ENCODE data around the gene PRM3. TPM values are rescaled to one million over a fixed set of nuclear protein-coding genes. Genes with fewer than 3 reads are reported as not detected.

PRM3 gene
- total and polyA plus RNA-seq, 8 donors = not detected

GRCh38 chr16:11250091-11250785 lies 23.2 kb downstream of the PRM3 start:
- no peak for TF ChIP-seq CTCF (IDR thresholded peaks at IDR 0.05)
- Histone ChIP-seq H3K4me3 (no peak overlapping the region), H3K36me3 (no peaks in the 10 kb centered on the region), H3K9me3 (no peaks in the 10 kb centered on the region), H3K27ac (no peak overlapping the region), H3K4me1 (no peaks in the 10 kb centered on the region), H3K27me3 (no peaks in the 10 kb centered on the region)
- 67 to 74% methylated on average over 16 of the region's 16 CpGs for WGBS, 2 donors
- DNase-seq = no peak
- no peak for ATAC-seq
- FAIRE-seq = no peak
- intact Hi-C loops (cut with DNase I) = loop anchor here in 1 of 3 donors (5.0 kb wide), 1 partner anchor 283 kb away; no protein-coding TSS in a partner anchor

- Histone ChIP-seq H3K27me3 (no peaks in the 10 kb centered on the region), H3K36me3 (no peaks in the 10 kb centered on the region), H3K27ac (no peak overlapping the region), H3K9me3 (no peaks in the 10 kb centered on the region), H3K4me3 (no peak overlapping the region), H3K4me1 (no peaks in the 10 kb centered on the region)
- intact Hi-C loops (cut with DNase I) = loop anchor here in 1 of 3 donors (5.0 kb wide), 1 partner anchor 282 kb away; no protein-coding TSS in a partner anchor
- ATAC-seq = no peak
- TF ChIP-seq CTCF (IDR thresholded peaks at IDR 0.05) = no peak
- FAIRE-seq = no peak
- DNase-seq = no peak
- 84 to 88% methylated on average over 63 of the region's 63 CpGs for WGBS, 2 donors
Measured at GRCh38 chr16:11249233-11250061, 24.0 kb downstream of the PRM3 start.

- WGBS, 2 donors = 79 to 86% methylated on average over 8 of the region's 8 CpGs
- DNase-seq (no peak), ATAC-seq (no peak), FAIRE-seq (no peak)
- H3K4me1 ChIP-seq = no peaks in the 10 kb centered on the region
- H3K9me3 ChIP-seq = no peaks in the 10 kb centered on the region
- intact Hi-C loops (cut with DNase I) = no loop called here
- H3K27ac ChIP-seq = no peak overlapping the region
- no peaks in the 10 kb centered on the region for H3K27me3 ChIP-seq
- no peak overlapping the region for H3K4me3 ChIP-seq
- H3K36me3 ChIP-seq = no peaks in the 10 kb centered on the region
- TF ChIP-seq CTCF (IDR thresholded peaks at IDR 0.05) = no peak
Measured at GRCh38 chr16:11248133-11248532, 25.3 kb downstream of the PRM3 start.

GRCh38 chr16:11245988-11246387 lies 27.4 kb downstream of the PRM3 start:
- no peak for TF ChIP-seq CTCF (IDR thresholded peaks at IDR 0.05)
- no peak overlapping the region for H3K27ac ChIP-seq
- ATAC-seq (peak in 1 of 4 donors; percentile 39), FAIRE-seq (no peak), DNase-seq (no peak)
- intact Hi-C loops (cut with DNase I) = no loop called here
- no peaks in the 10 kb centered on the region for H3K9me3 ChIP-seq
- no peaks in the 10 kb centered on the region for H3K36me3 ChIP-seq
- no peak overlapping the region for H3K4me3 ChIP-seq
- H3K4me1 ChIP-seq = no peaks in the 10 kb centered on the region
- no peaks in the 10 kb centered on the region for H3K27me3 ChIP-seq

All from pancreas (tissue), 10 donors.